ENCODE results near the gene PTPRN2.

The PTPRN2 gene

DNA sequence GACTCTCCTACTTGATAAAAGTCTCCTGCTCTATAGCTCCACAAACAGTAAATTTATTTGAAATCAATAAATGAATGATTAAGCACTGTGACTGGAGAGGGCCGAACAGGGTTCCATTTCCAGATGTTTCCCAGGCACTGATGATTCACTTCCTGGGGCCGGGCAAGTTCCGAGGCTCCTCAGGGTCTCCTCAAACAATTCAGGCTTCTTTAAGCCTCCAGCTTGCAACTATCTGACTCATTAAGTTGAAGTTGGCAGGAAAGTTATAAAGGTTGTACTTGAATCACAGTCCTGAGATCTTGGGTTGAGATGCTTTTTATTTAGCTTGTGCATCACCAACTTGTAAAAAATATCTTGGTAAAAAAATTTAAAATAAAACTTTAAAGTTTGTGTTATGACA is 637.9 kb downstream of the PTPRN2 start:
- H3K4me3 ChIP-seq (ENCODE audit: low read depth, low read length) = no peak overlapping the region
- TF ChIP-seq, protein P1, sequence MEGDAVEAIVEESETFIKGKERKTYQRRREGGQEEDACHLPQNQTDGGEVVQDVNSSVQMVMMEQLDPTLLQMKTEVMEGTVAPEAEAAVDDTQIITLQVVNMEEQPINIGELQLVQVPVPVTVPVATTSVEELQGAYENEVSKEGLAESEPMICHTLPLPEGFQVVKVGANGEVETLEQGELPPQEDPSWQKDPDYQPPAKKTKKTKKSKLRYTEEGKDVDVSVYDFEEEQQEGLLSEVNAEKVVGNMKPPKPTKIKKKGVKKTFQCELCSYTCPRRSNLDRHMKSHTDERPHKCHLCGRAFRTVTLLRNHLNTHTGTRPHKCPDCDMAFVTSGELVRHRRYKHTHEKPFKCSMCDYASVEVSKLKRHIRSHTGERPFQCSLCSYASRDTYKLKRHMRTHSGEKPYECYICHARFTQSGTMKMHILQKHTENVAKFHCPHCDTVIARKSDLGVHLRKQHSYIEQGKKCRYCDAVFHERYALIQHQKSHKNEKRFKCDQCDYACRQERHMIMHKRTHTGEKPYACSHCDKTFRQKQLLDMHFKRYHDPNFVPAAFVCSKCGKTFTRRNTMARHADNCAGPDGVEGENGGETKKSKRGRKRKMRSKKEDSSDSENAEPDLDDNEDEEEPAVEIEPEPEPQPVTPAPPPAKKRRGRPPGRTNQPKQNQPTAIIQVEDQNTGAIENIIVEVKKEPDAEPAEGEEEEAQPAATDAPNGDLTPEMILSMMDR (IDR thresholded peaks at IDR 0.05; ENCODE audit: low read depth, low read length) = no peak

DNA sequence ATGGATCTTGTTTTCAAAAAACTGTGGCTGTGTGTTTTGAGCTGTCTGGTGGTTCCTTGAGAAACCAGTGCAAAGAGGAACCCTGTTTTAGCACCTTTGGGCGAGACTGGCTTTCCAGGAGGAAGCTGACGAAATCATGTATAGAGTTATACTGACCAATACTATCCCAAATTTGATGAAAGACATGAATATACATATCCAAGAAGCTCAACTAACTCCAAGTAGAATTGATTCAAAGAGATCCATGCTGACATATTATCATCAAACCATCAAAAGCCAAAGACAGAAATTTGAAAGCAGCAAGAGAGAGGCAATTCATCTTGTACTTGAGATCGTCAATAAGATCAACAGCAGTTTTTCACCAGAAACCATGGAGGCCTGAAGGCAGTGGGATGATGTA is 640.1 kb downstream of the PTPRN2 start:
- TF ChIP-seq, protein P1 (IDR thresholded peaks at IDR 0.05; ENCODE audit: low read depth, low read length) = no peak
- H3K4me3 ChIP-seq (ENCODE audit: low read depth, low read length) = no peak overlapping the region

DNA sequence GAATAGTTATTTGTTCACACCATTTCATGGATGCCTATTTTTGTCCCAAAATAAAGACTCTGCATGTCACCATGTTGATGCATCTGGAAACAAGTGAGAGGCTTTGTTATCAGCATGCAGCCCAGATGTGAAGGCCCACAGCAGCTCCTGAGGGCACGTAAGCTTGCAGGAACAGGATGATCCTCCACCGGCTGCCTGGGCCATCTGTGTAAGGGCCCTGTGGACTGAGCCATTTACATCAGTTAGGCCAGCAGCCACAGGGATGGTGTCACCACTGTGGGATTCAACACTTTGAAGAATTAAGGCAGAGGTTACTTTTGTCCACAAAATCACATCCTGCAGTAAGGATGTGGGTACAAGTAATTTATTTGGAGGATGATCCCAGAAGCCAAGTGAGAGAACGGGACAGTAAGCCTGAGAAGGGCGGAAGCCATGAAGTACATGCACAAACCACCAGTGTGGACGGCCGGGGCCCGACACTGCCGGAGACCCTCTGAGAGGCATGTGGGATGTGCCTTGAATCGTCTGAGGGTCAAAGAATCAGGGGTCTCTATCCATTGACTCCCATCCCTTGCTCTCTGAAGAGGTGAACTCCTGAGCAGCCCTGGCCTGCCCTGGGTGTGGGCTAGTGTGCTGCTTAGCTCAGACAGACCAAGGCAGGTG is 641.1 kb downstream of the PTPRN2 start:
- H3K4me3 ChIP-seq (ENCODE audit: low read depth, low read length) = no peak overlapping the region
- TF ChIP-seq, protein P1 (IDR thresholded peaks at IDR 0.05; ENCODE audit: low read depth, low read length) = no peak

DNA sequence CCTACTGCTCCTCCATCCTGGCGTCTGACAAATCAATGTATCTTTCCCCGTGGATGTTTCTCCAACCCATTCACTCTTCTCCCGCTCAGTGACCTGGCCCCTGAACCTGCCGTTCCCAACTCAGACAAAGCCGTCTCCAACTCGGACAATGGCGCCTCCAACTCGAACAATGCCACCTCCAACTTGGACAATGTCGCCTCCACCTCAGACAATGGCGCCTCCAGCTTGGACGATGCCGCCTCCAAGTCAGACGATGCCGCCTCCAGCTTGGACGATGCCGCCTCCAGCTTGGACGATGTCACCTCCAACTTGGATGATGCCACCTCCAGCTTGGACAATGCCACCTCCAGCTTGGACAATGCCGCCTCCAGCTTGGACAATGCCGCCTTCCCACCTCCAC is 642.2 kb downstream of the PTPRN2 start:
- H3K4me3 ChIP-seq (ENCODE audit: low read depth, low read length) = no peak overlapping the region
- TF ChIP-seq, protein P1 (IDR thresholded peaks at IDR 0.05; ENCODE audit: low read depth, low read length) = no peak

DNA sequence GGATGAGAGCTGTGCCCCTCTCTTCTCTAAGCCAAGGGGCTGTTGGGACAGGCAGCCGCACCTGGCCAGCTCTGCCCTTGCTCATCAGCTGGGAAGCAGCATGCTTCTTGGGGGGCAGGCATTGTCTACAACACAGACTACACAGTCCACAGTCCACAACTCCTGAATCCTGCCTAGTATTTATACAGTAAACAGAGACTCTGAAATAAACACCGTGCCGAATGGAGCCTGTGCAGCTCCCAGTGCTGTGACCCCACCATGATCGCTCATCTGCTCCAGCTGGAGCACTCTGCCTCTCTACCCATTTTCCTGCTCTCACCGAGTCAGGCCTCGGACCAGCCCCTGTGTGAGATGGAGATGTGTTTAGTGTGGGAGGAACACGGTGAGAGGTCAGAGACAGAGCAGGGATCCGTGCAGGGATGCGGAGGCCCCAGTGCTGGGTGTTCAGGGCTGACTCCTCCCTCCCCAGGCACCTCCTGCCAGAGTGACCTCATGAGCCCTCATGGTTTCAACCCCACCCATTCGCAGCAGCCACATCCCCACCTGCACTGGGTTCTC is 642.8 kb downstream of the PTPRN2 start:
- H3K4me3 ChIP-seq (ENCODE audit: low read depth, low read length) = no peak overlapping the region
- TF ChIP-seq, protein P1 (IDR thresholded peaks at IDR 0.05; ENCODE audit: low read depth, low read length) = no peak

DNA sequence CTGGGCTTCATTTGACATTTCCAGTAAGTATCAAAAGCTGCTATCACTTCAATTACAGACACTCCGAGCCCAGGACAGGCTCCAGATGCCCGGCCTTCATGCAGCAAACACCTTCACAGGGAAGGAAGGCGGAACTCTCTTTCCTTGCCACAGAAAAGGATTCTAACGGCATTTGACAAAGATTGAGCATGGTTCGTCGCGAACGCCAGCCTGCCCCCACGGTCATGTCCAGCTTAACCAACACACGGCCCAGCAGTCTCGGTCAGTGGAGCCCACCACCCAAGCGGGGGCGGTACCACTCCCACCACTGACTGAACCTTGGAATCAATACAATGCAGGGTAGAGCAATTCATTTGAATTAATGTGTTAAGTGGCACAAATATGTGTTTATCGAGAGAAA is 643.6 kb downstream of the PTPRN2 start:
- H3K4me3 ChIP-seq (ENCODE audit: low read depth, low read length) = no peak overlapping the region
- TF ChIP-seq, protein P1 (IDR thresholded peaks at IDR 0.05; ENCODE audit: low read depth, low read length) = no peak

DNA sequence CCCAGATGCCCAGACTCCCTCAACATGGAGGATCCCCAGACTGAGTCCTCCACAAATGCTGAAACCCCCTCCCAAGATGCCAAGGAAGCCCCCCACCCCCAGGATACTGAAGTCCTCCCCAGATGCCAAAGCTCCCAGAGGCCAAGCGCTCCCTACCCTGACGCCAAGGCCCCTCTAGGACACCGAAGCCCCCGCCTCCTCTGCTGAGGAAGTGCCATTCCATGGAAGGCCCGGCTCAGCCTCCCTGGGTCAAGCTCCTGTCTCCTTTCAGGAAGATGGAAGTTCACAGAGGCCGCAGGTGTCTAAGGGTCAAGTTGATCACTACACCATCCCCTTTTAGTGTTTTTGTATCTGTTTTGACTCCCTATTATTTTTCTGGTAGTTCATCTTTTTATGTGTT is 644.1 kb downstream of the PTPRN2 start:
- no peak overlapping the region for H3K4me3 ChIP-seq (ENCODE audit: low read depth, low read length)
- TF ChIP-seq, protein P1 (IDR thresholded peaks at IDR 0.05; ENCODE audit: low read depth, low read length) = no peak

All from WI38 (cell line).